Left lung (tissue), 10 donors: ENCODE results near the gene CA6. TPM values are rescaled to one million over a fixed set of nuclear protein-coding genes. Genes with fewer than 3 reads are reported as not detected.

ENCODE experiments used
- ATAC-seq: fragments of 200-7000 bp; cut with Tn5 transposase; one replicate; pipeline ENCODE4 v1.9.1; 2020; ENCODE audit warnings: moderate library complexity
- DNase-seq, 4 donors: peaks; one replicate each; pipeline ENCODE4 v3.0.0-alpha.2; 2013 to 2020
- H3K27ac ChIP-seq, 2 donors: fragments of 200-600 bp; sonication (generic) in 1 of 2; one replicate each; pipeline versions ENCODE4 v1.5.0 to v1.8.0; 2020 to 2021
- H3K27me3 ChIP-seq, 2 donors: fragments of 200-600 bp; sonication (generic) in 1 of 2; one replicate each; pipeline versions ENCODE4 v1.5.0 to v1.8.0; 2020 to 2021
- H3K36me3 ChIP-seq, 2 donors: fragments of 200-600 bp; sonication (generic) in 1 of 2; one replicate each; pipeline versions ENCODE4 v1.5.0 to v1.8.0; 2020 to 2021
- H3K4me1 ChIP-seq, 2 donors: fragments of 200-600 bp; one replicate each; pipeline ENCODE4 v1.8.0; 2021
- H3K4me3 ChIP-seq, 2 donors: fragments of 200-600 bp; sonication (generic) in 1 of 2; one replicate each; pipeline versions ENCODE4 v1.5.0 to v1.8.0; 2020 to 2021; ENCODE audit warnings: mild to moderate bottlenecking in 1 of 2
- H3K9me3 ChIP-seq, 2 donors: fragments of 200-600 bp; sonication (generic) in 1 of 2; one replicate each; pipeline versions ENCODE4 v1.5.0 to v1.8.0; 2020 to 2021
- CTCF ChIP-seq, 2 donors: fragments of 200-600 bp; sonication (generic) in 1 of 2; IDR thresholded peaks; one replicate each; pipeline versions ENCODE4 v1.5.0 to v1.8.0; 2021; ENCODE audit warnings: antibody characterized with exemption in 2 of 2
- intact Hi-C, 2 donors: fragments of 100-400 bp; cut with DNase I; formaldehyde crosslinking; loops; one replicate each; pipeline versions ENCODE4 v1.11.2 to v1.14.2; 2022
- polyA plus RNA-seq, 6 donors: library from polyadenylated mRNA; unstranded; fragments of 120-200 nt; gene quantifications; one replicate each; pipeline ENCODE4 v1.2.1, GENCODE V29; 2013; ENCODE audit not compliant: insufficient read length in 6 of 6
- total RNA-seq, 2 donors: library from RNA; stranded (reverse); fragmentation: NEBNext Ultra II Directional; extraction: Animal tissue kit (Norgen Biotek cat#: 25700); gene quantifications; one replicate each; pipeline ENCODE4 v1.2.1, GENCODE V29; 2021
- donor health status: DM: no; HTN: yes; CAD: no.
- donor health status: DM: no; HTN: no; CAD: no.

The CA6 gene
- total and polyA plus RNA-seq, 8 donors: 0.11 to 0.25 (median 0.18) TPM; not detected in 3

DNA sequence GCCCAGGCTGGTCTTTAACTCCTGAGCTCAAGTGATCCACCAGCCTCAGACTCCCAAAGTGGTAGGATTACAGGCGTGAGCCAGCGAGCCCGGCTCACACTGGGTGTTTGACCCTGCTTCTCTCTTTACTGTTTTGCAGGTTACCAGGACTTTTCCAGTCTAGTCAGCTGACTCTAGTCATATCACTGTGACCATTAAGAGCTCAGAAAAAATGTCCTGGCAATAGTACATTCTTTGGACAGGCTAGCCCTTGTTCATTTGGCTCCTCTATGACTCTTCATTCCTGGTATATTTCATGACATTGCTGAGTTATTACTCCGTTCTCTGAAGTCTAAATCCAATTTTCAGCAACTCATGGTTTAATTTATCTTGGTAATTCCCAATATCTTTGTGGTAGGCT is 8.0 kb upstream of the CA6 start:
- ATAC-seq: peak; percentile 48

GRCh38 chr1:8938232-8938999 is 7.3 kb upstream of the CA6 start:
- H3K9me3 ChIP-seq: no peaks in the 10 kb centered on the region
- intact Hi-C loops: no loop called here
- no peak overlapping the region for H3K4me3 ChIP-seq
- no peaks in the 10 kb centered on the region for H3K4me1 ChIP-seq
- DNase-seq (no peak), ATAC-seq (no peak)
- H3K27ac ChIP-seq: no peak overlapping the region
- no peak for TF ChIP-seq CTCF (IDR thresholded peaks at IDR 0.05)
- no peaks in the 10 kb centered on the region for H3K27me3 ChIP-seq
- no peaks in the 10 kb centered on the region for H3K36me3 ChIP-seq

More for the DNA sequence above, 8.0 kb upstream of the CA6 start:
- Histone ChIP-seq H3K36me3 (no peaks in the 10 kb centered on the region), H3K9me3 (no peaks in the 10 kb centered on the region), H3K27ac (no peak overlapping the region), H3K27me3 (no peaks in the 10 kb centered on the region), H3K4me3 (no peak overlapping the region), H3K4me1 (no peaks in the 10 kb centered on the region)
- no peak for DNase-seq
- TF ChIP-seq CTCF (IDR thresholded peaks at IDR 0.05): no peak
- intact Hi-C loops: no loop called here

DNA sequence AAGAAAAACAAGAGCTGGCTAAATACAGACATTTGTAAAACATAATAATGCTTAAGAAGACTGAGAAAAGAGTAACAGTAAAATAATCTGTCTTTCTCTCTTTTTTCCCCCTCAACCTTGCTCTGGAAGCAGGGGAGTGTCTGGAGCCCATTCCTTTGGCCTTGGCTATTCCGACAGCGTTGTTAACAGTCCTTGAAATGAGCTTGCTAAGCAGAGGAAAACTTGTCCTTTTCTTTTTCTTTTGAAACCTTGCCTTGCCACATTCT is 6.7 kb upstream of the CA6 start:
- H3K4me1 ChIP-seq: no peaks in the 10 kb centered on the region
- H3K9me3 ChIP-seq: no peaks in the 10 kb centered on the region
- DNase-seq (no peak), ATAC-seq (no peak)
- H3K4me3 ChIP-seq: no peak overlapping the region
- no peaks in the 10 kb centered on the region for H3K36me3 ChIP-seq
- intact Hi-C loops: no loop called here
- no peak overlapping the region for H3K27ac ChIP-seq
- no peak for TF ChIP-seq CTCF (IDR thresholded peaks at IDR 0.05)
- H3K27me3 ChIP-seq: no peaks in the 10 kb centered on the region

GRCh38 chr1:8939362-8939995 is 6.2 kb upstream of the CA6 start:
- DNase-seq: no peak
- H3K4me1 ChIP-seq: no peaks in the 10 kb centered on the region
- no peak overlapping the region for H3K27ac ChIP-seq
- intact Hi-C loops: no loop called here
- no peak for ATAC-seq
- H3K9me3 ChIP-seq: no peaks in the 10 kb centered on the region
- no peaks in the 10 kb centered on the region for H3K27me3 ChIP-seq
- no peak overlapping the region for H3K4me3 ChIP-seq
- no peaks in the 10 kb centered on the region for H3K36me3 ChIP-seq
- no peak for TF ChIP-seq CTCF (IDR thresholded peaks at IDR 0.05)

GRCh38 chr1:8941906-8942305 is 3.8 kb upstream of the CA6 start:
- DNase-seq: no peak
- no peaks in the 10 kb centered on the region for H3K36me3 ChIP-seq
- H3K27me3 ChIP-seq: no peaks in the 10 kb centered on the region
- intact Hi-C loops: no loop called here
- TF ChIP-seq CTCF (IDR thresholded peaks at IDR 0.05): no peak
- no peak overlapping the region for H3K4me3 ChIP-seq
- no peaks in the 10 kb centered on the region for H3K4me1 ChIP-seq
- no peaks in the 10 kb centered on the region for H3K9me3 ChIP-seq
- ATAC-seq: peak; percentile 57
- no peak overlapping the region for H3K27ac ChIP-seq
